Lung (tissue), 12 donors: Measurements from ENCODE around the gene DRGX. TPM values are rescaled to one million over a fixed set of nuclear protein-coding genes. Genes with fewer than 3 reads are reported as not detected.

Experiments used
- ATAC-seq: fragments of 200-7000 bp; cut with Tn5 transposase; one replicate; pipeline ENCODE4 v1.9.1; 2020; ENCODE audit warnings: moderate number of reproducible peaks; ENCODE audit not compliant: insufficient read depth, low FRiP score
- DNase-seq, 3 donors: peaks; one replicate each; pipeline ENCODE4 v3.0.0-alpha.2; 2013 to 2017
- H3K27ac ChIP-seq, 2 donors: one replicate each; pipeline ENCODE4 v1.5.1; 2013; ENCODE audit warnings: mild to moderate bottlenecking in 2 of 2, moderate library complexity in 2 of 2, control low read depth in 1 of 2, inconsistent platforms in 1 of 2, low read depth in 1 of 2, low read length in 1 of 2
- H3K27me3 ChIP-seq, 3 donors: one replicate each; pipeline ENCODE4 v1.5.1; 2013; ENCODE audit warnings: low read length in 2 of 3; ENCODE audit not compliant: control insufficient read depth in 3 of 3, insufficient read depth in 3 of 3
- H3K36me3 ChIP-seq, 4 donors: one replicate each; pipeline ENCODE4 v1.5.1; 2013; ENCODE audit warnings: low read length in 4 of 4, mild to moderate bottlenecking in 1 of 4, moderate library complexity in 1 of 4; ENCODE audit not compliant: control insufficient read depth in 4 of 4, insufficient read depth in 4 of 4
- H3K4me1 ChIP-seq, 5 donors: one replicate each; pipeline ENCODE4 v1.5.1; 2013; ENCODE audit warnings: low read length in 5 of 5, mild to moderate bottlenecking in 2 of 5, moderate library complexity in 1 of 5; ENCODE audit not compliant: control insufficient read depth in 5 of 5, insufficient read depth in 5 of 5
- H3K4me3 ChIP-seq: one replicate; pipeline ENCODE4 v1.5.1; 2013; ENCODE audit warnings: mild to moderate bottlenecking, control low read depth, moderate library complexity
- H3K9ac ChIP-seq, 2 donors: one replicate each; pipeline ENCODE4 v1.5.1; 2013; ENCODE audit warnings: low read length in 2 of 2, control low read depth in 1 of 2; ENCODE audit not compliant: insufficient read depth in 1 of 2
- H3K9me3 ChIP-seq, 4 donors: one replicate each; pipeline ENCODE4 v1.5.1; 2013; ENCODE audit warnings: low read length in 3 of 4, mild to moderate bottlenecking in 1 of 4, moderate library complexity in 1 of 4; ENCODE audit not compliant: control insufficient read depth in 4 of 4, insufficient read depth in 3 of 4
- CTCF ChIP-seq: IDR thresholded peaks from 2 replicates; pipeline ENCODE4 v1.5.1; 2012; ENCODE audit warnings: mild to moderate bottlenecking; ENCODE audit errors: control extremely low read depth, extremely low read depth
- WGBS, 2 donors: extraction: QIAGEN DNeasy Blood & Tissue Kit; methylation state at CpG; one replicate each; pipeline ENCODE4 v1.1.7; 2013; 5-methylcytosine and 5-hydroxymethylcytosine counted together
- polyA plus RNA-seq, 2 donors: library from polyadenylated mRNA; stranded (reverse); fragments of 200-250 nt; gene quantifications; one replicate each; pipeline ENCODE4 v1.2.1, GENCODE V29; 2013
- total RNA-seq, 2 donors: library from RNA; depleted of rRNA in 1 of 2; stranded (reverse); fragments of >200 nt in 1 of 2; gene quantifications; one replicate each; pipeline ENCODE4 v1.2.1, GENCODE V29; 2014 to 2021
- donor health status: control.
- donor health status: control.
- donor health status: Bipolar disorder and iron deficiency.
- donor health status: healthy.
- donor health status: DM: yes; HTN: yes; CAD: no.

DRGX gene
- total and polyA plus RNA-seq, 4 donors, result 0.10 TPM; not detected in 3

GRCh38 chr10:49351669-49352068 lies 44.2 kb downstream of the DRGX start:
- Histone ChIP-seq H3K27me3 (no peaks in the 10 kb centered on the region), H3K36me3 (no peaks in the 10 kb centered on the region), H3K4me1 (no peaks in the 10 kb centered on the region), H3K9me3 (peaks cover 0 to 22% (median 0%) of the 10 kb centered on the region in 4 donors), H3K4me3 (no peak overlapping the region), H3K27ac (no peak overlapping the region), H3K9ac (no peak overlapping the region)
- no peak for TF ChIP-seq CTCF
- WGBS, 2 donors, result 89 to 94% methylated on average over 4 of the region's 4 CpGs
- DNase-seq (no peak), ATAC-seq (no peak)

GRCh38 chr10:49350846-49351532 lies 44.9 kb downstream of the DRGX start:
- ATAC-seq, result no peak

GRCh38 chr10:49350138-49350537 lies 45.8 kb downstream of the DRGX start:
- Histone ChIP-seq H3K9ac (no peak overlapping the region), H3K27ac (no peak overlapping the region), H3K4me3 (no peak overlapping the region), H3K9me3 (peaks cover 0 to 22% (median 0%) of the 10 kb centered on the region in 4 donors), H3K4me1 (no peaks in the 10 kb centered on the region), H3K36me3 (no peaks in the 10 kb centered on the region), H3K27me3 (no peaks in the 10 kb centered on the region)
- no peak for ATAC-seq
- TF ChIP-seq CTCF, result no peak
- no peak for DNase-seq

More at GRCh38 chr10:49350846-49351532, 44.9 kb downstream of the DRGX start:
- DNase-seq, result no peak
- Histone ChIP-seq H3K4me3 (no peak overlapping the region), H3K9me3 (peaks cover 0 to 22% (median 0%) of the 10 kb centered on the region in 4 donors), H3K36me3 (no peaks in the 10 kb centered on the region), H3K9ac (no peak overlapping the region), H3K27me3 (no peaks in the 10 kb centered on the region), H3K4me1 (no peaks in the 10 kb centered on the region), H3K27ac (no peak overlapping the region)
- 63 to 69% methylated on average over 4 of the region's 4 CpGs for WGBS, 2 donors
- TF ChIP-seq CTCF, result no peak

GRCh38 chr10:49349390-49349789 lies 46.5 kb downstream of the DRGX start:
- H3K9ac ChIP-seq, result no peak overlapping the region
- H3K36me3 ChIP-seq, result no peaks in the 10 kb centered on the region
- WGBS, 2 donors, result 89 to 93% methylated on average over 4 of the region's 4 CpGs
- H3K27ac ChIP-seq, result no peak overlapping the region
- DNase-seq, result no peak
- no peaks in the 10 kb centered on the region for H3K27me3 ChIP-seq
- ATAC-seq, result no peak
- H3K9me3 ChIP-seq, result peaks cover 0 to 22% (median 0%) of the 10 kb centered on the region in 4 donors
- no peaks in the 10 kb centered on the region for H3K4me1 ChIP-seq
- TF ChIP-seq CTCF, result no peak
- H3K4me3 ChIP-seq, result no peak overlapping the region
